ENCODE measurements around the gene ATP8B1.

ATP8B1 gene

GRCh38 chr18:57715073-57715472 lies 88.0 kb downstream of the ATP8B1 start:
- Mint-ChIP-seq H3K4me1 (ENCODE audit: low read depth) (no peaks in the 10 kb centered on the region), H3K9me3 (peaks cover 37% of the 10 kb centered on the region), H3K27me3 (no peaks in the 10 kb centered on the region), H3K4me3 (no peak overlapping the region), H3K36me3 (ENCODE audit: low read depth) (peaks cover 11% of the 10 kb centered on the region), H3K27ac (no peak overlapping the region)
- no peak for DNase-seq

- no peak for DNase-seq
- H3K27ac Mint-ChIP-seq, result no peak overlapping the region
- peaks cover 32% of the 10 kb centered on the region for H3K9me3 Mint-ChIP-seq
- H3K27me3 Mint-ChIP-seq, result no peaks in the 10 kb centered on the region
- no peaks in the 10 kb centered on the region for H3K4me1 Mint-ChIP-seq (ENCODE audit: low read depth)
- peaks cover 25% of the 10 kb centered on the region for H3K36me3 Mint-ChIP-seq (ENCODE audit: low read depth)
- H3K4me3 Mint-ChIP-seq, result no peak overlapping the region
Observed at GRCh38 chr18:57710226-57710625, 92.9 kb downstream of the ATP8B1 start.

GRCh38 chr18:57709335-57709734 lies 93.8 kb downstream of the ATP8B1 start:
- Mint-ChIP-seq H3K36me3 (ENCODE audit: low read depth) (peaks cover 28% of the 10 kb centered on the region), H3K27ac (no peak overlapping the region), H3K4me3 (no peak overlapping the region), H3K4me1 (ENCODE audit: low read depth) (no peaks in the 10 kb centered on the region), H3K27me3 (no peaks in the 10 kb centered on the region), H3K9me3 (peaks cover 25% of the 10 kb centered on the region)
- no peak for DNase-seq

DNA sequence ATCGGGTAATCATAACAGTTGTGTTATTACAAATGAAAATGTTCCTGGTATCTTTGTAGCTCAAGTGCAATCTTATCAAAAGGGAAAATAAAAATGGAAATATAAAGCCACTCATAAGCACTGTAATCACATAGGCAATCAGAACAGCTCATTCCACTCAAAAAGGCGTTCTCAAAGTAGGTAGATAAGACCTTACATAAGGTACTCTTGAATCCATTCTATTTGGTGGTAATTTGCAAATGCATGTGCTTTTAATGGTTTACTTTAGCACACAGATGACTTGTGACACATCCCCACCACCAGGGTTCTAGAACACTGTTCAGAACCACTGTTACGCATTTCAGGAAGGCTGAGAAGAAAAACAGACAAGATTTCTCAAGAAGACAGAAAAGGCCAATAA lies 94.8 kb downstream of the ATP8B1 start:
- Mint-ChIP-seq H3K36me3 (ENCODE audit: low read depth) (peaks cover 31% of the 10 kb centered on the region), H3K4me3 (no peak overlapping the region), H3K9me3 (peaks cover 25% of the 10 kb centered on the region), H3K27me3 (no peaks in the 10 kb centered on the region), H3K4me1 (ENCODE audit: low read depth) (no peaks in the 10 kb centered on the region), H3K27ac (no peak overlapping the region)
- DNase-seq, result no peak

DNA sequence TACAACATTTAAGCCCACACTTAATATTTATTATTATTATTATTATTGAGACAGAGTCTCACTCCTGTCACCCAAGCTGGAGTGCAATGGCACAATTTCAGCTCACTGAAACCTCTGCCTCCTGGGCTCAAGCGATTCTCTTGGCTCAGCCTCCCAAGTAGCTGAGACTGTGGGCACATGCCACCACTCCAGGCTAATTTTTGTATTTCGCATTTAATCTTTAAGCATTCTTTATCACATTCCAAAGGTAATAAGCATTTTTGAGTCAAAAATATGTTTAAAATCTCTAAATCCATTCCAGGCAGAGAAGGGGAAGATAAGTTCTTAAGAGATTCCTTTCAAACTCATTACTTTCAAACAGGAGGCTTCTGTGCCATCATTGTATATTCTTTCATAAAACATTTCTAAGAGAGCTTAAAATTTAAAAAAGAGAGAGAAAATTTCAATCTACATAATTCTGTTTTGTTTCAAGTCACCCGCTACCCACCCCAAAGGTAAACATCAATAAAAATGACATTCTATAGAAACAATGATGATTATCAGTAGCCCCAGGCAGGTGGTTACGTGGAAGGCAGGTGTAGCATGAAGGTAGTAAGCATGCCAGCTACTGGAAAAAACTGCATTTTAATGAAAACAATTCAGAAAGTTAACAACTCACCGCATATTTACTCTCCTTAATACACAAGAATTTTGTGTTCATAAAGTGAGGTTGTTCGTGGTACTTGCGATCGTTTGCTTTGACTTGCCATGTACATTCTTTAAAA lies 97.1 kb downstream of the ATP8B1 start:
- Mint-ChIP-seq H3K4me3 (no peak overlapping the region), H3K27ac (no peak overlapping the region), H3K36me3 (ENCODE audit: low read depth) (peaks cover 36% of the 10 kb centered on the region), H3K9me3 (peaks cover 33% of the 10 kb centered on the region), H3K4me1 (ENCODE audit: low read depth) (no peaks in the 10 kb centered on the region), H3K27me3 (no peaks in the 10 kb centered on the region)
- no peak for DNase-seq

DNA sequence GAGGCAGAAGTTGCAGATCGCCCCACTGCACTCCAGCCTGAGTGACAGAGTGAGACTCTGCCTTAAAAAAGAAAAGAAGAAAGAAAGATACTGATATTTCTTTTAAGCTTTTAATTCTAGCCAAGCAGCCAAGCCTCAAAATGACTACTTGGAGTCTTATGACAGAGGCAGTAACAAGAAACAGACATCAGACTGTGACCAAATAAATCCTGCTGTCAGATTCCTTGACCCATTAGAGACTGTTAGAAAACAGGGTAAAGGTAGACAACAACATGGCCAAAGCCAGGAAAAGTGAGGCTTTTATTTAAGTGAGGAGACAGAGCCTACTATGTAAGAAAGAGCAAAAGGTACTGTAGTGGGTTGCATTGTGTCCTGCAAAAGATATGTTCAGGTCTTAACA lies 98.1 kb downstream of the ATP8B1 start:
- Mint-ChIP-seq H3K36me3 (ENCODE audit: low read depth) (peaks cover 34% of the 10 kb centered on the region), H3K27ac (no peak overlapping the region), H3K27me3 (no peaks in the 10 kb centered on the region), H3K4me3 (no peak overlapping the region), H3K4me1 (ENCODE audit: low read depth) (no peaks in the 10 kb centered on the region), H3K9me3 (peaks cover 31% of the 10 kb centered on the region)
- DNase-seq, result no peak

DNA sequence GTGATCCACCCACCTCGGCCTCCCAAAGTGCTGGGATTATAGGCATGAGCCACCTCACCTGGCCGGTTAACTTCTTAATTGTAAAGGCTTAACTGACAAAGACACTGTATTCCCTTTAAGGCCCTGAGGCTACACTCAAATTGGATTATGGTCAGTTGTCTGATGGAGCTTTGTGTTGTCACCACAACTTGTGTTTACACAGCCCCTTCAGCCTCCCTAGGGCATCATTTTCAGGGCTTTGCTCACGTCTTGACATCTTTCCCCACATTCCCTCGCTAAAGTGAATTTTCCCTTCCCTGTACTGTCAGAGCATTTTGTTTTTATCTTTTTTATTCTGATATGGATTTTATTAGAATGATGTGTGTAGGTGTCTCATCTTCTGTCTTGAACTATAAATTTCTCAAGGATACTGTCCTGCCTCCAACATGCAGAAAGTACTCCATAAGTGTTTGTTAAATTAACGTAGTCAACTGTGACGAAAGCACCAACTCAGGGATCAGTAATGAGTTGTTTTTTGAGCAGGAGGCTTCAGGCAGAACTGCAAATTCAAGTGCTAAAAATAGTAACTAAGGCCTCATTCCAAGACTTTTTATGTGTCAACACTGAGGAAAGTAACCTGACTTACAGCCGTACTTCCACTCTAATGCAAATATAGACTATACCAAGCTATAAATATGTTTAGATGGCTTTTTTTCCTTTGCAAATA lies 104.4 kb downstream of the ATP8B1 start:
- H3K27ac Mint-ChIP-seq, result no peak overlapping the region
- no peak for DNase-seq
- peaks cover 3% of the 10 kb centered on the region for H3K4me1 Mint-ChIP-seq (ENCODE audit: low read depth)
- no peak overlapping the region for H3K4me3 Mint-ChIP-seq
- peaks cover 12% of the 10 kb centered on the region for H3K9me3 Mint-ChIP-seq
- H3K27me3 Mint-ChIP-seq, result no peaks in the 10 kb centered on the region
- H3K36me3 Mint-ChIP-seq (ENCODE audit: low read depth), result peaks cover 18% of the 10 kb centered on the region

- DNase-seq, result no peak
- peaks cover 17% of the 10 kb centered on the region for H3K36me3 Mint-ChIP-seq (ENCODE audit: low read depth)
- no peaks in the 10 kb centered on the region for H3K27me3 Mint-ChIP-seq
- no peak overlapping the region for H3K4me3 Mint-ChIP-seq
- peaks cover 9% of the 10 kb centered on the region for H3K9me3 Mint-ChIP-seq
- H3K4me1 Mint-ChIP-seq (ENCODE audit: low read depth), result peaks cover 4% of the 10 kb centered on the region
- no peak overlapping the region for H3K27ac Mint-ChIP-seq
Observed at GRCh38 chr18:57697426-57697825, 105.7 kb downstream of the ATP8B1 start.

DNA sequence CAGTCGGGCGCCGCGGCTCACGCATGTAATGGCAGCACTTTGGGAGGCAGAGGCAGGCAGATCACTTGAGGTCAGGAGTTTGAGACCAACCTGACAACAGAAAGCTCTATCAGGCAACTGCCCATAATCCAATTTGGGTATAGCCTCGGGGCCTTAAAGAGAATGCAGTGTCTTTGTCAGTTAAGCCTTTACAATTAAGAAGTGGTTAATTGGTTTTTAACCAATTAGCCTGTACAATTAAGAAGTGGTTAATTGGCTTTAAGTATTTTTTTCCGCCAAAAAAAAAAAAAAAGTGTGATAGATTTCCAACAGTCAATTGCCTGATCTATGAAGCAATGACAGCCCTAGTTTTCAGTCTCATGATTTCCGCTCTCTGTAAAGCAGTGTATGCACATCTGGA lies 106.8 kb downstream of the ATP8B1 start:
- no peaks in the 10 kb centered on the region for H3K27me3 Mint-ChIP-seq
- no peak overlapping the region for H3K27ac Mint-ChIP-seq
- no peak overlapping the region for H3K4me3 Mint-ChIP-seq
- peaks cover 17% of the 10 kb centered on the region for H3K36me3 Mint-ChIP-seq (ENCODE audit: low read depth)
- peaks cover 4% of the 10 kb centered on the region for H3K4me1 Mint-ChIP-seq (ENCODE audit: low read depth)
- H3K9me3 Mint-ChIP-seq, result peaks cover 7% of the 10 kb centered on the region
- no peak for DNase-seq

DNA sequence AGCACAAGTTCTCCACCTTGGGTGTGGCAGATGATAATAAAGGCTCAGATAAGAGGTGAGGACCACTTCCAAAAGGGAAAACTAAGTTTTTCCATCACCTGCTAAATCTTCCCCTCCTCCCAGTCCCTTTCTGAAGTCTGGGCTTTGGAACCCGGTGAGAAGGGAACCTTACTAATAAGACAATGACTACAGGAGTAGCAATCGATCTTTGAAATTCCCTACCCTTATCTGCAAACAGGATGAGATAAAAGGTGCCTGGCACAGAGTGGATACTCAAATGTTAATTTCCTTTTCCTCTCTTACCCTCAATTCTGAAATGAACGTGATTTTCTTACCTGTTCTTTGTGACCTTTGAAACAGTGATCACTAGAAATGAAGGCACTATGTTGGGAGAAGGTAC lies 111.8 kb downstream of the ATP8B1 start:
- Mint-ChIP-seq H3K27me3 (no peaks in the 10 kb centered on the region), H3K4me1 (ENCODE audit: low read depth) (peaks cover 6% of the 10 kb centered on the region)

GRCh38 chr18:57687970-57688369 lies 115.1 kb downstream of the ATP8B1 start:
- no peak overlapping the region for H3K27ac Mint-ChIP-seq
- no peak overlapping the region for H3K4me3 Mint-ChIP-seq
- no peak for DNase-seq
- peaks cover 12% of the 10 kb centered on the region for H3K9me3 Mint-ChIP-seq
- H3K4me1 Mint-ChIP-seq (ENCODE audit: low read depth), result peaks cover 2% of the 10 kb centered on the region
- peaks cover 24% of the 10 kb centered on the region for H3K36me3 Mint-ChIP-seq (ENCODE audit: low read depth)
- no peaks in the 10 kb centered on the region for H3K27me3 Mint-ChIP-seq

More for the DNA sequence above, 111.8 kb downstream of the ATP8B1 start:
- H3K27ac Mint-ChIP-seq, result no peak overlapping the region
- H3K9me3 Mint-ChIP-seq, result peaks cover 12% of the 10 kb centered on the region
- no peak overlapping the region for H3K4me3 Mint-ChIP-seq
- H3K36me3 Mint-ChIP-seq (ENCODE audit: low read depth), result peaks cover 25% of the 10 kb centered on the region
- no peak for DNase-seq

- peaks cover 6% of the 10 kb centered on the region for H3K4me1 Mint-ChIP-seq (ENCODE audit: low read depth)
- H3K27me3 Mint-ChIP-seq, result no peaks in the 10 kb centered on the region
- H3K9me3 Mint-ChIP-seq, result peaks cover 16% of the 10 kb centered on the region
- H3K27ac Mint-ChIP-seq, result no peak overlapping the region
- H3K4me3 Mint-ChIP-seq, result no peak overlapping the region
- DNase-seq, result no peak
- H3K36me3 Mint-ChIP-seq (ENCODE audit: low read depth), result peaks cover 21% of the 10 kb centered on the region
Observed at GRCh38 chr18:57683470-57683869, 119.6 kb downstream of the ATP8B1 start.

DNA sequence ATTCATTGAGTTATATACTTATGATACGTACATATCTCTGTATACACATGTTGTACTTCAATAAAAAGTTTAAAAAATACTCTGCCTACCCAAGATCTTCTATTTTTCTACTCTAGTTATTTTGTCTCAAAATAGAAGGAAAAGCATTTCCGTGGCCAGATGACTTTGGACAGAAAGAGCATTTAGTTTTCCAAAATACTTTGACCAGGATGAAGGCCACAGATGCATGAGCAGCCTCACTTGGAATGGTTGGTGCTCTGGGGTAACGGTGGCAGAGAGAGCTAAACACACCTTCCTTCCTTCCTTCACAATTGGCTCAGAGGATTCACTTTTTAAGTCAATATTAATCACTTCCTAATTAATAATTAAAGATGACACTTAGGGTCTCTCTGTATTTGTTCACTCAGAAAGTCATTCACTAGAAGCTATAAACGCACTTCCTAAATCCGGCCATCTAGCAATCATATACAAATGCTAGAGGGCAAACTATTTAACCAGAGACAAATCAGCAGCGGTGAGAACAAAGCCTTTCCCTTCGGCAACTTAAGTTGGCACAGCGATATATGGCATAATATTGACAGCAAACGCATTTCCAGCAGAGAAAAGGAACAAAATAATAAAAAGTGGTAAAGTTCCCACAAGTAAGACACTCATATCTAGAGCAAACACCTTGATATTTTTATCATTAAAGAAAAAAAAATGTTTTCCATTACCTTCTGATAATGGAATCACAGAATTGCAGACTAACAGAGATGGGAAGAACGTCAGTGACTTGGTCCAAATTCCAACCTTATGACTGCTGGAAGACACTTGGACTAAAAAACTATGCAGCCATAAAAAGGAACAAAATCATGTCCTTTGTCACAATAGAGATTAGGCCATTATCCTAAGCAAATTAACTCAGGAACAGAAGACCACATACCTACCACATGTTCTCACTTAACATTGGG lies 125.6 kb downstream of the ATP8B1 start:
- no peak overlapping the region for H3K27ac Mint-ChIP-seq
- DNase-seq, result no peak
- no peak overlapping the region for H3K4me3 Mint-ChIP-seq
- peaks cover 13% of the 10 kb centered on the region for H3K4me1 Mint-ChIP-seq (ENCODE audit: low read depth)
- no peaks in the 10 kb centered on the region for H3K27me3 Mint-ChIP-seq
- H3K9me3 Mint-ChIP-seq, result peaks cover 16% of the 10 kb centered on the region
- peaks cover 22% of the 10 kb centered on the region for H3K36me3 Mint-ChIP-seq (ENCODE audit: low read depth)

DNA sequence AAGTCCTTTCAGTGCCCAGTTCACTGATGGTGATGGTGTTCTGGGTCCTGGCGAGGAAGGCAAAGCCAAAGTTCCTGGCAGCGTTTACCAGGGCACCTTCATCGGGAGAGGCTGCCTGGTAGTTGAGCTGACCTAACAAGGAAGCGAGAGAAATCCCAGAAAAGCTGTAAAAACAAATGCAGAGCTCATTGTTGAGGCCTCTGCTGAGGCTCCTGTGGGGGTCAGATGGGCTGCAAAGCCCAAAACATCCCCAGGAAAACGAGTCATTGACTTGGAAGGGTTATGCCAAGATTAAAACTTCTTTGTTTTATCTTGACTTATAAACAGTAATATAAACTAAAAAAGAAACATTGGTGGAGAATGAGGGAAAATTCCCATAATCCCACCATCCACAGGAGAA lies 128.2 kb downstream of the ATP8B1 start:
- no peak for DNase-seq
- H3K4me1 Mint-ChIP-seq (ENCODE audit: low read depth), result peaks cover 9% of the 10 kb centered on the region
- no peak overlapping the region for H3K27ac Mint-ChIP-seq
- H3K4me3 Mint-ChIP-seq, result no peak overlapping the region
- H3K9me3 Mint-ChIP-seq, result peaks cover 12% of the 10 kb centered on the region
- H3K36me3 Mint-ChIP-seq (ENCODE audit: low read depth), result peaks cover 28% of the 10 kb centered on the region
- H3K27me3 Mint-ChIP-seq, result no peaks in the 10 kb centered on the region

Measured in activated T-cell treated with anti-CD3 and anti-CD28 coated beads, Interleukin-2, amount 50 U/mL, for 24 hours (primary cell).